ENCODE measurements around the gene KLHL26.

GRCh38 chr19:18687740-18688465, 51.1 kb downstream of the KLHL26 start:
- TF ChIP-seq CTCF (conservative IDR thresholded peaks at IDR 0.05; ENCODE audit: low read depth, low read length): no peak
- no peak for TF ChIP-seq EZH2 (IDR thresholded peaks at IDR 0.05; ENCODE audit: low read length, unreplicated experiment)
- TF ChIP-seq EZH2phosphoT487 (IDR thresholded peaks at IDR 0.05; ENCODE audit: borderline replicate concordance, low read length): no peak
